Muscle of back (tissue), 11 donors: Measurements from ENCODE around the gene BBIP1. TPM values are rescaled to one million over a fixed set of nuclear protein-coding genes. Genes with fewer than 3 reads are reported as not detected.
A peak's percentile ranks its signal among the peaks of the same experiment; 100 is the strongest.
"Not testable (repeated sequence)": the region's sequence is repeated elsewhere in the genome, so short reads cannot be mapped to it uniquely, and the experiment has no call there.

Source experiments
- DNase-seq, 3 donors: peaks; one replicate each; pipeline versions ENCODE4 v3.0.0 to v3.0.0-alpha.2; 2013
- polyA plus RNA-seq, 10 donors: library from polyadenylated mRNA; unstranded; fragments of 120-200 nt; gene quantifications; one replicate each; pipeline ENCODE4 v1.2.1, GENCODE V29; 2013; ENCODE audit not compliant: insufficient read length in 10 of 10

The BBIP1 gene
- polyA plus RNA-seq, 10 donors, result 22.4 to 38.5 (median 27.0) TPM

DNA sequence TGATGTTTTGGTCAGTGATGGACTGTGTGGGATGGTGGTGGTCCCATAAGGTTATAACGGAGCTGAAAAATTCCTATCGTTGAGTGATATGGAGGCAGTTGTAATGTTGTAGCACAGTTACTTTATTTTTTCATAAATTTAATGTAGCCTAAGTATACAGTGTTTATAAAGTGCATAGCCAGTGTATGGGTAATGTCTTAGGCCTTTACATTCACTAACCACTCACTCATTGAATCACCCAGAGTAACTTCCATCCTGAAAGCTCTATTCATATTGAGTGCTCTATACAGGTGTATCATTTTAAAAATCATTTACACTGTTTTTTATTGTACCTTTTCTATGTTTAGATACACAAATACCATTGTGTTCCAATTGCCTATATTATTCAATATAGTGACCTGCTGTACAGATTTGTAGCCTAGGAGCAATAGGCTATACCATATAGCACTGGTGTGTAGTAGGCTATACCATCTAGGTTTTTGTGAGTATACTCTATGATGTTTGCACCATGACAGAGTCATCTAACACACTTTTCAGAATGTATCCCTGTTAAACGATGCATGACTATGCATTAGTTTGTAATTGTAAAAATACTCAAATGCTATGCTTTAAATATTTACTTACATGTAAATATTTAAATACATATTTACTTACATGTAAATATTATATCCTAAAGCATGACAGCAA, 26.2 kb downstream of the BBIP1 start:
- no peak for DNase-seq

DNA sequence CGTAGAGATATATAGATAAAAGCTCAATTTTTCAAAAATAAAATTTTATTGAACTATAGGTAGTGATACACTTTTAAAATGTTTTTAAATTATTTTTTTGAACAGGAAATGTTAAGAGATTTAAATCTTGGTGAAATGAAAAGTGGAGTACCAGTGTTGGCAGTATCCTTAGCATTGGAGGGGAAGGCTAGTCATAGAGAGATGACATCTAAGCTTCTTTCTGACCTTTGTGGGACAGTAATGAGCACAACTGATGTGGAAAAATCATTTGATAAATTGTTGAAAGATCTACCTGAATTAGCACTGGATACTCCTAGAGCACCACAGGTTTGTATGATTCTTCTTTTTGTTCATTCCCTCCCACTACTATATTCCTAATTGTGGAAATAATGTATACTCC, 31.4 kb downstream of the BBIP1 start:
- no peak for DNase-seq

DNA sequence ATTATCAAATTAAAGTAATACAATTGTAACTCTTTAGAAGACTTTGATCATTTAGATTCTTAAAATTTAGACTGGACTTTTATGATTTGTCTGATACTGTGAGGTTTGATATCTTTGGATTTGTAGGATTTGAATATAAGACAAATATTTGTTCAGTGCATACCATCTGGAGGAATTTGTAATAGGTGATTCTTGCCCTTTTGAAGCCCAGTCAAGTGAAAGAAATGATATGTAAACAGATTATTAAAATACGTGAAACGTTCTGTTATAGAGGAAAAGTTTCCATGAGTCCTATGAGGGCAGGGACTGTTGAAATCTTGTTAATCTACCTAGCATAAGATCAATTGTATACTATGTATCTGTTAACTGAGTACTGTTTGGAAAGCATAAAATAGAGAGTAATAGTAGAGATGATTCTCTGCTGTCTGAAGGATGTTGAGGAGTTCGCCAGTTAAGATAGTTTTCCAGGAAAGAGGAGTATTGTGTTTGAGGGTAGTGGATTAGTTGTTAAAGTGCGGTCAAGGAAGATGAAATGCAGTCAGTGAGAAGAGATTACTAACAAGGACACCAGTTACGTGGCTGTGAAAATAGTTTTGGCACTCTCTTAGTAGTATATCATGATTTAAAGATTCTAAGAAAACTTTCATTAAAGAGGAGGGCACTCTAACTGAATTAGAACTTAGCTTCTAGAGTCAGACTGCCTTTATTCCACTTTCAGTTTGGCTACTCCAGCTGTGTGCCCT, 32.9 kb downstream of the BBIP1 start:
- DNase-seq, result no peak

DNA sequence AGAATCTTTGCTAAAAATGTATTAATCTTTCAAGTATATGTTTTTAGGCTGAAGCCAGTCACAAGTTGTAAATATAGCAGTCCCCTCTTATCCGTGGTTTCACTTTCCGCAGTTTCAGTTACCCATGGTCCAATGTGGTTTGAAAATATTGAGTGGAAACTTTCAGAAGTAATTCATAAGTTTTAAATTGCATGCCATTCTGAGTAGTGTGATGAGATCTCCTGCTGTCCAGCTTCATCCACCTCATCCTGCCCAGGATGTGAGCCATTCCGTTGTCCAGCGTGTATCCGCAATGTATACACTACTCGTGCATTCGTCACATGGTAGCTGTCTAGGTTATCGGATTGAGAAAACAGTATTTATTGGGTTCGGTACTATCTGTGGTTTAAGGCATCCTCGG, 35.1 kb downstream of the BBIP1 start:
- no peak for DNase-seq

DNA sequence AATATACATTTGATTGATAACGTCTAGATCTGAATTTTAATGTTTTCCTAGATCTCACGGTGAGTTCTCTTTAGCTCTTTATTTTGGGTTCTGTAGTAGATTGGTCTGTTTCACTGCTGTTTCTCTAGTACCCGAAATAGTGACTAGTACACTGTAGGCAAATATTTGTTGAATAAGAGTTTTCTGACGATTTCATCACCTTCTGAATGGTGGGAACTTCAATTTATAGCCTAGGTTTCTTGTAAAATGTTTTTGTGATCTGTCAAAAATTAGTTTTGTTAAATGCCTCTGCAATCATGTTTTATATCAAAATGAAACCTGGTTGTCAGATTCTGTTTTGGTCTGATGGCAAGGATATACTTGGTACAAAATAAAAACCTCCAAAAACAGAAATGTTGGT, 37.1 kb downstream of the BBIP1 start:
- no peak for DNase-seq

DNA sequence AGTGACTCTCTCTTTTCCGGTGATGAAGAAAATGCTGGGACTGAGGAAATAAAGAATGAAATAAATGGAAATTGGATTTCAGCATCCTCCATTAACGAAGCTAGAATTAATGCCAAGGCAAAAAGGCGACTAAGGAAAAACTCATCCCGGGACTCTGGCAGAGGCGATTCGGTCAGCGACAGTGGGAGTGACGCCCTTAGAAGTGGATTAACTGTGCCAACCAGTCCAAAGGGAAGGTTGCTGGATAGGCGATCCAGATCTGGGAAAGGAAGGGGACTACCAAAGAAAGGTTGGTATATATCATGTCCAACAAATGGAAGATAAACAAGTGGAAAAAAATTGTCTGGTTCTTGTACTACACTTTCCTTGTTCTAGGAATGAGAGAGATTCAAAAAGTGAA, 37.7 kb downstream of the BBIP1 start:
- DNase-seq, result no peak

DNA sequence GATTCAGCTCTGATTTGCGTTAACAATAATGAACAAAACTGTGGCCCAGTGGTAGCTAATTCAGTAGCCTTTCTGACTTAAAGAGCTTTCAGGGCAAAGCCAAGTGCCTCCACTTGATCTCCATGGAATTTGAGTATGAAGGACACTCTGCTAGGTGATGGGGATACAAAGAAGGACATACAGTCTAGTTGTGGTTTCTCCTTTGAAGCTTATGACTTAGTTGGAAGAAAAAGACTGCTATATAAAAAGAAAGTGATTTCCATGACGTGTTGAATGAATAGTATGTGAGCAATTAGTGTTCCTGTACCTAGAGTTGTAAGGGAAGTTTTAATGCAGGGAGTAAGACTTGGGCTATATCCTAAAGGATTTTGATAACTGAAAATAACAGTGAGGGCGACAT, 39.0 kb downstream of the BBIP1 start:
- DNase-seq, result no peak

DNA sequence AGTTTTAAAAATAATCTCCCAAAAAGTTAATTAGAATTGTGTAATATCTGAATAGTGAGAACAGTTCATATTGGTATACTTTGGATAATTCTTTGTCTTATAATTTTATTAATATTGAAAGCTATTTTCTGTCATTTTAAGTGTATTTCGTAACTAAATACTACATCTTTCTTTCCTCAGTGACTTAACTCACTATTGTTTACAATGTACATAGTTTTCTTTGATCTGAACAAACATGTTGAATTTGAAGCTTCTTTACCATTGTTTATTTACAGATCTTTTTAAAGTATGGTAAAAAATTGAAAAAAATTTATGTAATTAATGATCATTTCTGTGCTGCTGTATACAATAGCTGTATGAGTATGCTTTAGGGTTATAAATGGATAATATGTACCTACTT, 42.2 kb downstream of the BBIP1 start:
- no peak for DNase-seq

DNA sequence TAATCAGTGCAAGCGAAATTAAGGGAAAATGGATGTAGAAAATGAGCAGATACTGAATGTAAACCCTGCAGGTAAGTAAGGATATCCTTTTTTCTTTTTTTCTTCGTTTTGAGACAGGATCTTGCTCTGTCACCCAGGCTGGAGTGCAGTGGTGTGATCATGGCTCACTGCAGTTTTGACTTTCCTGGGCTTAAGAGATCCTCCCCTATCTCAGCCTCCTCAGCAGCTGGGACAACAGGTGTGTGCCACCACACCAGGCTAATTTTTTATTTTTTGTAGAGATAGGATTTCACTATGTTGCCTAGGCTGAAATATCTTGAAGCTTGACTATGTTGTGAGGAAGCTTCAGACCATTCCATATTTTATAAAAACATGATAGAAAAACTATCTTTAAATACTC, 43.0 kb downstream of the BBIP1 start:
- DNase-seq, result no peak

DNA sequence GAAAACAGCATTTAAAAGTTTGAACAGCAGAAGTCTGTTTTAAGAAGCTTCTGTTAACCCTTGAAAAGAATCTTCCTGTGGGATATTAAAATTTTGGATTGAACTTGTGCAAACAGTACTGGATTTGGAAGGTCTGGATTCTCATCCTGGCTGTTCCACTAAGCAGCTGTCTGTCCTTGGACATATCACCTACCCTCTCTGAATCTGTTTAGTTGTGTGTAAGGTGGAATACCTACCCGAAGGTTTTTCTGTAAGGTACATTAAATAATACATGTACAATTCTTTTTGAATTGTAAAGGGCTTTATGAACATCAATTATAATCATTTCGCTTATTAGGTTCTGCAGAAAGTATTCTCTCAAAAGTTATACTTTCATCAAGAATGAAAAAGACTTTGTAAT, 45.0 kb downstream of the BBIP1 start:
- DNase-seq, result peak in 1 of 3 donors; percentile 27

DNA sequence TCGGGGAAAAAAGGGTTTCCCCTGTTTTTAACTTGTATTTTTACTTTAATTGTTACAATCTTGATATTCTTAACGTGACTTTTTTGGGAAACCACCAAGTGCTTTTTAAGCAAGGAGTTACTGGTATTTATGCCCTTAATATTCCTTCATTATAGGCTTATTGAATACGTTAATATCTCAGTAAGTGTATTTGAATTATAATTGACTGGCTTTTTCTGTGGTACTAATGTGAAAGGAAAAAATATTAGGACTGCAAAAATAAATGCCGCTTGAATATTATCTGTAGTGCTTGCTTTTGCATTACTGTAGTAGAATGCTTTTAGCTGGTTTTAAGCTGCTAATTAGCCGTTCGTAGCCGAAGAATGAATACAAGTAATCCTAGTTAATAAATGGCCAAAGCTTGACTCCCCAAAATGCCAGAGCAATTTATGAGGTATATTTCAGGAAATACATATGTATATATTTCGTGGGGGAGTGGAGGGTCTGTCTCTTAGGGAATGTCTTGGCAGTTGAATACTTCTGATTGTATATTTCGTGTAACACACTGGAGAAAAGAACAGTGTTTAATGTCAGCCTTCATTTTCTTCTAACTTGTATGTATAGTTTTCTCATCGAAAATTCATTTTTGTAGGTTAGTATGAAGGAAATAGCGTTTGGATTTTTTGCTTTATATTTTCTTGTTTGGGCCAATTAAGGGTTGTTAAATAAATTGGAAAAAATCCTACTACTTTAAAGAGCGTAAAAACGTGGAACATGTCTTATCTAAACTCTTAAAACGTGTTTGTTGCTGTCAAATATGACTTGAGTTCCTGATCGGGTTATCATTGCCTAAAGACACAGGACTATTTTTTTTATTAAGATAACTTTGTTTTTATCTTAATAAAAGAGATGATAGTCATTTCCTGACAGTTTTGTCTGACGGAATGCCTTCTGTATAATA, 45.7 kb downstream of the BBIP1 start:
- DNase-seq, result peak in 1 of 3 donors; percentile 68

DNA sequence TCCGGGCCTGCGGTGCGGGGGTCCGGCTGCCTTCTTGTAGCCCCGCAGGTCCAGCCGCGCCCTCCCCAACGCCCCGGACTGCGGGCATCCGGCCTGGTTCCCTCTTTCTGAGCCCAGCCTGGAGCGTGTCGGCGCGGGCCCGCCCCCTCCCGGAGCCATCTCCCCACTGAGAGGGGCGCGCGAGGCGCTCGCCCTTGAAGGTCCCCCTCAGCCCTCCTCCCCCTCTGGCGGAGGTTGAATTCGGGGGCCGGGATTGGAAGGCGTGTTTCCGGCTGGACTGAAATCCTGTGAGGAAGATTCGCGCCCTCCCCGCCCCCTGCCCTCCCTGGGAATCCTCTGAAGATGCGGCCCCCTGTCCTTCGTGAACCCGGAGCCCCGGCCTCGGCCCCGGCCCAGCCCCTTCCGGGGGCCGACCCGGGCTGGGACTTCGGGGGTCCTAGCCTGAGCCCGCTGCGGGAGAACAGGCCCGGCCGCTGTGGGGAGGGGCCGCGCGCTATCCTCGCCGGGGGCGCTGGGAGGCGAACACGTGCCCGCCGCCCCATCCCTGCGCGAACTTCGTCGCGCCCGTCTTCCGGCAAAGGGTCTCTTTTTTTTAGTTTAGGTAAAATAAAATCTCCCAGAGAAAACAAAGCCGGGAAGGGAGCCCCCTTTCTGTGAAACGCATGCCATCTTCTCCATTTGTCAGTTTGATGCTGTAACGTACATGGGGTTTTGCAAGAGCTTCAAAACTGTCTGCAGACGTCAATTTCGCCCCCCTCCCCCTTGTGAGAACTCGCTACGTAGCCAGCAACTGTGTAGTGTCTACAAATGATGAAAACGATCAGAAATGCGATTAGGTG, 46.6 kb downstream of the BBIP1 start:
- peak; percentile 87 to 96 (median 89) for DNase-seq

DNA sequence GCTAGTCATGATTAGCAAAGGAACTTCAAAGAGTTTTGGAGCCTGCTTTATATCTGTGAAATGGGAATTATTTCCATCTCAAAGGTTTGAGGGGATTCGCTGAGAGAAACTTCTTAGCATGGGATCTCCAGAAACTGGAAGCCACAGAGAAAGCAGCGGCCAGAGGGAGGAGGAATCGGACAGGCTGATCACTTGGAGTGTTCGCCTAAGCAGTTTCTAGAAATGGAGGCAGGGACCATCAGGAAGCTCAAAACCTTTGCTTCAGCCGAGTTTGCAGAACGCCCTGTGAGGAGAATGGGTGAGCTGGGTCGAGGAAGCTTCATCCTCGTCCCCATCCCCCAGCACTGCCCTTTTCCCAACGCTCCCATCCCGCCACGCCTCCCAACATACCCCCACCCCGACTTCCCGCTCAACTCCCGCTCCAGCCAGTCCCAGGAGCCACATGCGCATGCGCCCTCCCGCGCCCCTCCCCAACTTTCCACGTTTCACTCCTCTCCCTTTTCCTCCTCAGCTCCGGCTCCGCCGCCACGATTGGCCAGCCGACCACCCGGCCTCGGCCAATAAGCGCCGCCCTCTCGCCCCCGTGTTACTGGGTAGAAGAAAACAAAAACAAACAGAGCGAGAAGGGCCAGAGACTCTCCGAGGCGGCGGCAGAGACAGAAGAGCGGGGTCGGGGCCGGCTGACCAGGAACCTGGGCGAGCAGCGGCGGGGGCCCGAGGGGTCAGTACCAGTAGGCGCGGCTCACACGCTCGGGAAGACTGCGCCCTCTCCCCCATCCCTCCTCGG, 47.5 kb downstream of the BBIP1 start, which contains the start of gene PDCD4:
Gene PDCD4 (plus strand): TSS at position 631 of the 787 bp plus-strand sequence. CDS start 4,100 bp downstream, outside the sequence.
- DNase-seq, result peak; percentile 99 to 100 (median 100)

DNA sequence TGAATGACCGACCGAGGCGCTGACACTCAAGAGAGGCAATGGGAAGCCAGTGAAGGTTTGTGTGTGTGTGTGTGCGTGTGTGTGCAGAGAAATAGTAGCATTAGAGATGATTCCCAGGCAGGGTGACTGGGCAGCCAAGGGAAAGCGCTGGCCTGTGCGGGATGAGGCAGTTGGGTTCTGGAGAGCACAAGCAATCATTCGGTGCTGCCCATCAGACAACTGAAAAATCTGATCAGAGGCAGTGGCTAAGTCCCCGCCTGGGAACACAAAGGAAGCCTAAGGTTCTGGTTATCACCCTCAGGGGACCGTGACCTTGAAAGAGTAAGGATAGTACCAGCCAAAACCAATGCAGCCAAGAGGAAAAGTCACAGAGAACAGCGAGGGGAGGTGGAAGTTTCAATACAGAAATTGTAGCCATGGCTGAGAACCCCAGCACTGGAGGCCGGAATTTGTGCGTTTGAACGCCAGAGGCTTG, 48.1 kb downstream of the BBIP1 start:
- DNase-seq, result peak in 1 of 3 donors; percentile 53

DNA sequence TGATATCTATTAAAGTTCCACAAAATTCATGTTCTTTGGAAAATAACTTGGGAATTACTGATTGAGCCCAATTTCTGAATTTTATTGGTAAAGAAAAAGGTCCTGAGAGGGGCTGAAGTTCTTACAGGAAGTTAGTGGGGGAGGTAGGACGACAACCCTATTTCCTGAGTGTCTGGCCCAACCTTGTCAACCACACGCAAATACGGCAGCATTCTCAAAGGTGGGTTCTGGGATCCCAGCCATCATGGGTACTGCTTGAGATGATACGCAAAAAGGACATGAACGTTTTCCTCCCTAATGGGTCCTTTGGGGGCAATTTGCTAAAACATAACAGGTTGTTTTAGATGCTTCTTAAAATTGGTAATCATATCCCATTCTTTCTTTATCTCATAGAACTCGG, 50.0 kb downstream of the BBIP1 start:
- no peak for DNase-seq

DNA sequence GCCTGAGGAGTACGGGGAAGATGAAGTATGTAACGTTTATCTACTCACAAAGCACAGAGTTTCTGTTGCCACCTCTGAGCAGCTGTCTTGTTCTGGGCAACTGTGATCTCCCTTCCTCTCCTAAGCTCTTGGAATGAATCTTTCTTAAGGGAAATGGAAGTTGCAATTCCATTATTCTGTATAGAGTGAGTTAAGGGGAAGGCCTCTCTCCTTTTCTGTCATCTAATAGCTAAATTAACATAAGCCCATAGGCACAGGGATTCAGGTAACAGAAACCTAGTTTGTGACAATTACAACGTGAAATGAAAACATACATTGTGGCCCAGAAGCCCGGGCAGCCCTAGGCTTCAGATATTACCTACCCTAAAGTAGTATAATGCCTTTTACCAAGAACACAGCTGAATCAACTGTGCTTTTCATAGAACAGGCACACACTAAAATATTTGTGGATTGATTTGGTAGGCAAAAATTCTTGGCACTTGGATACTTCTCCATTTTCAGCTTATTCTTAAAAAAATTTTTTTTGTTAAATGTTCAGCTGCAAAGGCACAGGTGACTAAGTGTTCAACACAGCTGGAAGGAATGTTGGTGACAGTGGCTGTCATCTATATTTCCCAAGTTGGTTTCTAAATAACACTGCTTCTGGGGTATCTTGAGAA, 51.0 kb downstream of the BBIP1 start:
- DNase-seq, result peak in 1 of 3 donors; percentile 31

DNA sequence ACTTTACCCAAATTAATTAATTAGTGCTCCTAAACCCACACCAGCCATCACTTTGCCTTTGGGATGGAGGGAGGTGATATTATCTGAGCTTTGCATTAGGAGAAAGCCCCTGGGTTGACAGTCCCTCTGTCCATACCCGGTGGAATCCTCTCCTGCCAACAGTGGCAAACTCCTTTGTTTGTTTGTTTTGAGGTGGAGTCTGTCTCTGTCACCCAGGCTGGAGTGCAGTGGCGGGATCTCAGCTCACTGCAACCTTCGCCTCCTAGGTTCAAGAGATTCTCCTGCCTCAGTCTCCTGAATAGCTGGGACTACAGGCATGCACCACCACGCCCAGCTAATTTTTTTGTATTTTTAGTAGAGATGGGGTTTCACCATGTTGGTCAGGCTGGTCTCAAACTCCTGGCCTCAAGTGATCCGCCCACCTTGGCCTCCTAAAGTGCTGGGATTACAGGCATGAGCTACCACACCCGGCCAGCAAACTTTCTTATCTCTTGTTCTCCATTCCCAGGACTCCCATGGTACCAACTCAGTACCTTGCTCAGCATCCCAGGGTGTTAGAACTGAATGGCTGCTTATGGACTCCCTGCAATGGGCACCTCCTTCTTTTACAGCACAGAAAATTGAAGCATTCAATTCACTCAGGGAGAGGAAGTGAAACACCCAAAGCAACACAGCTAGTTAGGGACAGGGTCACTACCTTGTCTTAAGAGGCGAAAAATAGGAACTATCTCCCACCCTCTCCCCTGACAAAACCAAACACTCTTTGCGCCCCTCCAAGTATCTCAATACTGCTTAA, 51.8 kb downstream of the BBIP1 start:
- DNase-seq, result not testable (repeated sequence)

DNA sequence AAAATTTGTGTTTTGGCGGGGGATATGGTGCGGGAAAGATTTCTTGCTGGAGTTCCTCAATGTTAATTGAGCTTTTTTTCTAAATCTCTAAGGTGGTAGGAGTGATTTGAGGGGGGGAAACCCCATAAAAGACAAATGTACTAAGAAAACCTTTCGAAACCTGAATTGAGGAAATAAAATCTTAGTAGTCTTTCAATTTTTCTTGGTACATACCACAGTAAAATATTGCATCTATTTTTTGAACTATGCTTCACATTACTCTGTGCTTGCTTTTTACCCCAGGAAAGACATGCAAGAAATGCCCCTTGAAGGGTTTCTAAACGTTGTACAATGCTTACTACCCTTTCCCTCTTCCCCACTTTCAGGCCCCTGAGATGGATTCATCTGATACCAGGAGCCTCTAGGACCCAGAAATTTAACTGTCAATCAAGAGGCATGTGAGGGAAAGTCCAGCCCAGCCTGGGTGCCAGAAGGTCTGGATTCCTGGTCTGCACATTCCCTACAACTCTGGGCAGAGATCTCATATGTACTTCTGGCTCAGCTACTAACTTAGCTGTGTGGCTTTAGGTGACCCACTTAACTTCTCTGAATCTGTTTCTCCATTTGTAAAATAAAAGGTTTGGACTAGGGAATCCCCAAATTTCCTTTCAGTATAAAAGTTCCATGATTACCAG, 53.0 kb downstream of the BBIP1 start:
- no peak for DNase-seq
